Measurements from ENCODE around the gene NKX6-2.

DNA sequence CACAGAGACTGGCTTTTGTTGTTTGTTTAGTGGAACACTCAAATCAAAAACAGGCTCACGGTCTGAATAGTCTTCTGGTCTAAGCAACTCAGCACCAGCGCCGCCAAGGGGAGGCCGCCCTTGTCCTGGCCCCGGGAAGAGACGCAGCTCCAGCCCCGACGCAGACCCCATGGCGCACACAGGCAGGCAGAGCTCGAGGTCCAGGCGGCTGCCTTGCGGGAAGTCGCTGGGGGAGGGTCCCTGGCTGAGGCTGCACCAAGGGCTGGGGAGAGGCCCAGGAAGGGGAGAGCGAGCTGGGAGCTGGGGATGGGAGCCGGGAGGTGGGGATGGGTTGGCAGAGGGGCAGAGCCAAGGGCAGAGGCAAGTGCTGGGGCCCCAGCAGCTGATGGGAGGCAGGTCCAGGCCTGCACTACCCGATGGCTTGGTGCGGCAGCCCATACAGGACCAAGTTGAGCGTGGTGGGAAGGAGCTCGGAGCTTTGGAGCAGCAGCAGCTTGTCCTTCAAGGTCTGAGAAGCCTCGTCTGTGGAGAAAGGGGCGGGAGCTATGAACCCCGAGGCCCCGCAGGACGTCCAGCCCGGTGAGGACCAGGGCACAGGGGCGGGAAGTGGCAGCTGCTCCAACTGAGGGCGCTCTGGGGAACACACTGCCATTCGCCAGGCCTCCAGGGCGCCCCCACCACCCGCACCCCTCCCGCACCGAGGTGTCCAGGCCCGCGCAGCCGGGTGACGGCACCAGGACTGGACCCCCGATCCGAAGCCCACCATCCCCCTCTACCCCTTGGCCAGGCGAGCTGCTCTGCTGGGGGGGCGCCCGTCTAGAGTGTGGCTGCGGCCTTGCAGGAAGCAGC is 22.7 kb upstream of the NKX6-2 start:
- TF ChIP-seq, protein P1, sequence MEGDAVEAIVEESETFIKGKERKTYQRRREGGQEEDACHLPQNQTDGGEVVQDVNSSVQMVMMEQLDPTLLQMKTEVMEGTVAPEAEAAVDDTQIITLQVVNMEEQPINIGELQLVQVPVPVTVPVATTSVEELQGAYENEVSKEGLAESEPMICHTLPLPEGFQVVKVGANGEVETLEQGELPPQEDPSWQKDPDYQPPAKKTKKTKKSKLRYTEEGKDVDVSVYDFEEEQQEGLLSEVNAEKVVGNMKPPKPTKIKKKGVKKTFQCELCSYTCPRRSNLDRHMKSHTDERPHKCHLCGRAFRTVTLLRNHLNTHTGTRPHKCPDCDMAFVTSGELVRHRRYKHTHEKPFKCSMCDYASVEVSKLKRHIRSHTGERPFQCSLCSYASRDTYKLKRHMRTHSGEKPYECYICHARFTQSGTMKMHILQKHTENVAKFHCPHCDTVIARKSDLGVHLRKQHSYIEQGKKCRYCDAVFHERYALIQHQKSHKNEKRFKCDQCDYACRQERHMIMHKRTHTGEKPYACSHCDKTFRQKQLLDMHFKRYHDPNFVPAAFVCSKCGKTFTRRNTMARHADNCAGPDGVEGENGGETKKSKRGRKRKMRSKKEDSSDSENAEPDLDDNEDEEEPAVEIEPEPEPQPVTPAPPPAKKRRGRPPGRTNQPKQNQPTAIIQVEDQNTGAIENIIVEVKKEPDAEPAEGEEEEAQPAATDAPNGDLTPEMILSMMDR (IDR thresholded peaks at IDR 0.05; ENCODE audit: low read depth, low read length, missing input control): no peak
- TF ChIP-seq RAD21 (IDR thresholded peaks at IDR 0.05) (no peak), SP1 (IDR thresholded peaks at IDR 0.05) (no peak), GABPA (IDR thresholded peaks at IDR 0.05 in 1 of 2, conservative IDR thresholded peaks at IDR 0.05 in 1 of 2) (no peak), YY1 (IDR thresholded peaks at IDR 0.05) (no peak), HNF4A (conservative IDR thresholded peaks at IDR 0.05) (no peak)
- TF ChIP-seq, protein P2, sequence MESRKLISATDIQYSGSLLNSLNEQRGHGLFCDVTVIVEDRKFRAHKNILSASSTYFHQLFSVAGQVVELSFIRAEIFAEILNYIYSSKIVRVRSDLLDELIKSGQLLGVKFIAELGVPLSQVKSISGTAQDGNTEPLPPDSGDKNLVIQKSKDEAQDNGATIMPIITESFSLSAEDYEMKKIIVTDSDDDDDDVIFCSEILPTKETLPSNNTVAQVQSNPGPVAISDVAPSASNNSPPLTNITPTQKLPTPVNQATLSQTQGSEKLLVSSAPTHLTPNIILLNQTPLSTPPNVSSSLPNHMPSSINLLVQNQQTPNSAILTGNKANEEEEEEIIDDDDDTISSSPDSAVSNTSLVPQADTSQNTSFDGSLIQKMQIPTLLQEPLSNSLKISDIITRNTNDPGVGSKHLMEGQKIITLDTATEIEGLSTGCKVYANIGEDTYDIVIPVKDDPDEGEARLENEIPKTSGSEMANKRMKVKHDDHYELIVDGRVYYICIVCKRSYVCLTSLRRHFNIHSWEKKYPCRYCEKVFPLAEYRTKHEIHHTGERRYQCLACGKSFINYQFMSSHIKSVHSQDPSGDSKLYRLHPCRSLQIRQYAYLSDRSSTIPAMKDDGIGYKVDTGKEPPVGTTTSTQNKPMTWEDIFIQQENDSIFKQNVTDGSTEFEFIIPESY (IDR thresholded peaks at IDR 0.05): no peak
- TF ChIP-seq, protein P3, sequence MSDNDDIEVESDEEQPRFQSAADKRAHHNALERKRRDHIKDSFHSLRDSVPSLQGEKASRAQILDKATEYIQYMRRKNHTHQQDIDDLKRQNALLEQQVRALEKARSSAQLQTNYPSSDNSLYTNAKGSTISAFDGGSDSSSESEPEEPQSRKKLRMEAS (IDR thresholded peaks at IDR 0.05): no peak
- TF ChIP-seq, protein P4, sequence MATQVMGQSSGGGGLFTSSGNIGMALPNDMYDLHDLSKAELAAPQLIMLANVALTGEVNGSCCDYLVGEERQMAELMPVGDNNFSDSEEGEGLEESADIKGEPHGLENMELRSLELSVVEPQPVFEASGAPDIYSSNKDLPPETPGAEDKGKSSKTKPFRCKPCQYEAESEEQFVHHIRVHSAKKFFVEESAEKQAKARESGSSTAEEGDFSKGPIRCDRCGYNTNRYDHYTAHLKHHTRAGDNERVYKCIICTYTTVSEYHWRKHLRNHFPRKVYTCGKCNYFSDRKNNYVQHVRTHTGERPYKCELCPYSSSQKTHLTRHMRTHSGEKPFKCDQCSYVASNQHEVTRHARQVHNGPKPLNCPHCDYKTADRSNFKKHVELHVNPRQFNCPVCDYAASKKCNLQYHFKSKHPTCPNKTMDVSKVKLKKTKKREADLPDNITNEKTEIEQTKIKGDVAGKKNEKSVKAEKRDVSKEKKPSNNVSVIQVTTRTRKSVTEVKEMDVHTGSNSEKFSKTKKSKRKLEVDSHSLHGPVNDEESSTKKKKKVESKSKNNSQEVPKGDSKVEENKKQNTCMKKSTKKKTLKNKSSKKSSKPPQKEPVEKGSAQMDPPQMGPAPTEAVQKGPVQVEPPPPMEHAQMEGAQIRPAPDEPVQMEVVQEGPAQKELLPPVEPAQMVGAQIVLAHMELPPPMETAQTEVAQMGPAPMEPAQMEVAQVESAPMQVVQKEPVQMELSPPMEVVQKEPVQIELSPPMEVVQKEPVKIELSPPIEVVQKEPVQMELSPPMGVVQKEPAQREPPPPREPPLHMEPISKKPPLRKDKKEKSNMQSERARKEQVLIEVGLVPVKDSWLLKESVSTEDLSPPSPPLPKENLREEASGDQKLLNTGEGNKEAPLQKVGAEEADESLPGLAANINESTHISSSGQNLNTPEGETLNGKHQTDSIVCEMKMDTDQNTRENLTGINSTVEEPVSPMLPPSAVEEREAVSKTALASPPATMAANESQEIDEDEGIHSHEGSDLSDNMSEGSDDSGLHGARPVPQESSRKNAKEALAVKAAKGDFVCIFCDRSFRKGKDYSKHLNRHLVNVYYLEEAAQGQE (IDR thresholded peaks at IDR 0.05): no peak
